HepG2 (cell line): ENCODE data around the gene ENO3. TPM values are rescaled to one million over a fixed set of nuclear protein-coding genes. Genes with fewer than 3 reads are reported as not detected.
A peak's percentile ranks its signal among the peaks of the same experiment; 100 is the strongest.

ENCODE experiments used
- CTCF ChIP-seq: sonication (generic); formaldehyde crosslinking; IDR thresholded peaks from 2 replicates; pipeline ENCODE4 v1.5.0; 2020; ENCODE audit warnings: mild to moderate bottlenecking, missing genetic modification reagents, moderate library complexity
- FOXA1 ChIP-seq, 2 experiments: fragments of 450-650 bp in 1 of 2; sonication (generic) in 1 of 2; formaldehyde crosslinking in 1 of 2; IDR thresholded peaks; 2 replicates each; pipeline versions ENCODE4 v1.4.0 to v1.6.1; 2016 to 2020; ENCODE audit warnings: missing genetic modification reagents in 1 of 2
- GABPB1 ChIP-seq: IDR thresholded peaks from 2 replicates; pipeline ENCODE4 v1.6.1; 2016; ENCODE audit warnings: mild to moderate bottlenecking, missing genetic modification reagents, moderate library complexity, missing compliant biosample characterization
- HOMEZ ChIP-seq: IDR thresholded peaks from 2 replicates; pipeline ENCODE4 v1.6.1; 2016; ENCODE audit warnings: low read depth
- KDM3A ChIP-seq: IDR thresholded peaks from 2 replicates; pipeline ENCODE4 v1.6.1; 2018; ENCODE audit warnings: low read depth, missing compliant biosample characterization
- MIXL1 ChIP-seq: IDR thresholded peaks from 2 replicates; pipeline ENCODE4 v1.6.1; 2016
- MXD4 ChIP-seq: IDR thresholded peaks from 2 replicates; pipeline ENCODE4 v1.6.1; 2016; ENCODE audit warnings: mild to moderate bottlenecking, missing biosample characterization, missing genetic modification reagents
- REXO4 ChIP-seq: sonication (generic); formaldehyde crosslinking; IDR thresholded peaks from 2 replicates; pipeline ENCODE4 v1.8.0; 2022; ENCODE audit warnings: missing genetic modification reagents, mild to moderate bottlenecking, borderline replicate concordance
- SRY ChIP-seq: sonication (generic); formaldehyde crosslinking; IDR thresholded peaks from 2 replicates; pipeline ENCODE4 v1.8.0; 2022; ENCODE audit warnings: mild to moderate bottlenecking, missing genetic modification reagents
- TOPORS ChIP-seq: sonication (generic); formaldehyde crosslinking; IDR thresholded peaks from 2 replicates; pipeline ENCODE4 v1.8.0; 2023; ENCODE audit warnings: mild to moderate bottlenecking, missing genetic modification reagents
- ZNF12 ChIP-seq: sonication (generic); formaldehyde crosslinking; IDR thresholded peaks from 2 replicates; pipeline ENCODE4 v1.5.0; 2020; ENCODE audit warnings: missing genetic modification reagents
- ZNF678 ChIP-seq: sonication (generic); formaldehyde crosslinking; IDR thresholded peaks from 2 replicates; pipeline ENCODE4 v1.4.0; 2020; ENCODE audit warnings: mild to moderate bottlenecking, missing genetic modification reagents
- polyA plus RNA-seq, 8 experiments: library from polyadenylated mRNA; depleted of rRNA in 3 of 8; stranded (reverse) in 7 of 8; unstranded in 1 of 8; fragments of >200 nt; fragmentation: Illumina TruSeq in 4 of 8; extraction: Trizol in 4 of 8; gene quantifications; 2 replicates each; pipeline versions ENCODE4 v1.2.1 to v1.2.3, GENCODE V29; 2011 to 2016; ENCODE audit warnings: low read depth in 4 of 8, missing spikeins in 1 of 8, mixed read lengths in 1 of 8; ENCODE audit not compliant: insufficient read depth in 1 of 8
- total RNA-seq, 5 experiments: library from RNA; depleted of rRNA; stranded (reverse); fragments of >200 nt; fragmentation: Illumina TruSeq; extraction: Trizol; gene quantifications; 2 replicates each; pipeline ENCODE4 v1.2.3, GENCODE V29; 2016; ENCODE audit warnings: low read depth in 1 of 5
- TF ChIP-seq, protein P1 (sequence below): sonication (generic); formaldehyde crosslinking; IDR thresholded peaks from 2 replicates; pipeline ENCODE4 v1.4.0; 2020; ENCODE audit warnings: missing genetic modification reagents
- TF ChIP-seq, protein P2 (sequence below): sonication (generic); formaldehyde crosslinking; conservative IDR thresholded peaks from 2 replicates; pipeline ENCODE4 v1.4.0; 2020; ENCODE audit warnings: missing genetic modification reagents
- TF ChIP-seq, protein P3 (sequence below): sonication (generic); formaldehyde crosslinking; IDR thresholded peaks from 2 replicates; pipeline ENCODE4 v1.5.0; 2020; ENCODE audit warnings: missing genetic modification reagents
- TF ChIP-seq, protein P4 (sequence below): sonication (generic); formaldehyde crosslinking; IDR thresholded peaks from 2 replicates; pipeline ENCODE4 v1.4.0; 2020; ENCODE audit warnings: missing genetic modification reagents, borderline replicate concordance

The ENO3 gene
- total and polyA plus RNA-seq, 2 of the 13 experiments (the other 11 are each of a cell fraction or from before 2014, with no cell fraction given), result 59.8 to 69.8 TPM

DNA sequence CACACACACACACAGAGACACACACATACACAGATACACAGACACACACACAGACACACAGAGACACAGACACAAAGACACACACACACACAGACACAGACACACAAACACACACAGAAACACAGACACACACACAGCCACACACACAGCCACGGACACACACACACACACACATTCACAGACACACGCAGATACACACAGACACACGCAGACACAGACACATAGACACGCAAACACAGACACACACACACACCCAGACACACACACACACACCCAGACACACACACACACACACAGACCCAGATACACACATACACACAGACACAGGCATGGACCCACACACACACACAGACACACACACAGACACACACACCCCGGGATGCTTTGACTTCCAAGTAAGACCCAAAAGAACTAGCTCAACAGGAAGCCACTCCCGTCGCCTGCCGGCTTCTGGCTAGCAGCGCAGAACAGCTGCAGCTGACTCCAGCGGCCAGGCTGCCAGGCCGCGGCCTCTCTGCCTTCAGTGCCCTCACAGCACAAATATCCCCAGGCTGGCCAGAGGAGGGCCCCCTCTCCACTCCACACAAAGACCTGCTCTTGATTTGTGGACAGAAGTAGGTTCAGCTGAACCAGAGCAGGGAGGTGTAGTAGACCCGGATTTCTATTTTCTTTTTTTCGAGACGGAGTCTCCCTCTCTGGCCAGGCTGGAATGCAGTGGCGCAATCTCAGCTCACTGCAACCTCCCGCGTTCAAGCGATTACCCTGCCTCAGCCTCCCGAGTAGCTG, 42.0 kb upstream of the ENO3 start (continued):
- TF ChIP-seq HOMEZ (CRISPR knock-in tag) (peak; percentile 56; the same call in 1 of the 2 replicates), ZNF12 (CRISPR knock-in tag) (peak; percentile 48; the same call in 1 of the 2 replicates), CTCF (CRISPR knock-in tag) (peak; percentile 96), TOPORS (no peak), FOXA1 (IDR thresholded peaks at IDR 0.05) (0 out of 2 replicates have a peak, but pooled peaks have one; percentile 59), FOXA1 (CRISPR knock-in tag; IDR thresholded peaks at IDR 0.05) (peak; percentile 24; the same call in 1 of the 2 replicates), KDM3A (CRISPR knock-in tag) (0 out of 2 replicates have a peak, but pooled peaks have one; percentile 63), MIXL1 (CRISPR knock-in tag) (peak; percentile 62; the same call in 1 of the 2 replicates), ZNF678 (no peak), GABPB1 (CRISPR knock-in tag) (peak; percentile 57), MXD4 (CRISPR knock-in tag) (peak; percentile 35; the same call in 1 of the 2 replicates), REXO4 (CRISPR knock-in tag) (no peak), SRY (0 out of 2 replicates have a peak, but pooled peaks have one; percentile 11)
- TF ChIP-seq, protein P1, sequence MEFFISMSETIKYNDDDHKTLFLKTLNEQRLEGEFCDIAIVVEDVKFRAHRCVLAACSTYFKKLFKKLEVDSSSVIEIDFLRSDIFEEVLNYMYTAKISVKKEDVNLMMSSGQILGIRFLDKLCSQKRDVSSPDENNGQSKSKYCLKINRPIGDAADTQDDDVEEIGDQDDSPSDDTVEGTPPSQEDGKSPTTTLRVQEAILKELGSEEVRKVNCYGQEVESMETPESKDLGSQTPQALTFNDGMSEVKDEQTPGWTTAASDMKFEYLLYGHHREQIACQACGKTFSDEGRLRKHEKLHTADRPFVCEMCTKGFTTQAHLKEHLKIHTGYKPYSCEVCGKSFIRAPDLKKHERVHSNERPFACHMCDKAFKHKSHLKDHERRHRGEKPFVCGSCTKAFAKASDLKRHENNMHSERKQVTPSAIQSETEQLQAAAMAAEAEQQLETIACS (CRISPR knock-in tag), result peak; percentile 44; the same call in 1 of the 2 replicates
- TF ChIP-seq, protein P2, sequence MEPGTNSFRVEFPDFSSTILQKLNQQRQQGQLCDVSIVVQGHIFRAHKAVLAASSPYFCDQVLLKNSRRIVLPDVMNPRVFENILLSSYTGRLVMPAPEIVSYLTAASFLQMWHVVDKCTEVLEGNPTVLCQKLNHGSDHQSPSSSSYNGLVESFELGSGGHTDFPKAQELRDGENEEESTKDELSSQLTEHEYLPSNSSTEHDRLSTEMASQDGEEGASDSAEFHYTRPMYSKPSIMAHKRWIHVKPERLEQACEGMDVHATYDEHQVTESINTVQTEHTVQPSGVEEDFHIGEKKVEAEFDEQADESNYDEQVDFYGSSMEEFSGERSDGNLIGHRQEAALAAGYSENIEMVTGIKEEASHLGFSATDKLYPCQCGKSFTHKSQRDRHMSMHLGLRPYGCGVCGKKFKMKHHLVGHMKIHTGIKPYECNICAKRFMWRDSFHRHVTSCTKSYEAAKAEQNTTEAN (CRISPR knock-in tag), result 0 out of 2 replicates have a peak, but pooled peaks have one; percentile 3
- TF ChIP-seq, protein P3, sequence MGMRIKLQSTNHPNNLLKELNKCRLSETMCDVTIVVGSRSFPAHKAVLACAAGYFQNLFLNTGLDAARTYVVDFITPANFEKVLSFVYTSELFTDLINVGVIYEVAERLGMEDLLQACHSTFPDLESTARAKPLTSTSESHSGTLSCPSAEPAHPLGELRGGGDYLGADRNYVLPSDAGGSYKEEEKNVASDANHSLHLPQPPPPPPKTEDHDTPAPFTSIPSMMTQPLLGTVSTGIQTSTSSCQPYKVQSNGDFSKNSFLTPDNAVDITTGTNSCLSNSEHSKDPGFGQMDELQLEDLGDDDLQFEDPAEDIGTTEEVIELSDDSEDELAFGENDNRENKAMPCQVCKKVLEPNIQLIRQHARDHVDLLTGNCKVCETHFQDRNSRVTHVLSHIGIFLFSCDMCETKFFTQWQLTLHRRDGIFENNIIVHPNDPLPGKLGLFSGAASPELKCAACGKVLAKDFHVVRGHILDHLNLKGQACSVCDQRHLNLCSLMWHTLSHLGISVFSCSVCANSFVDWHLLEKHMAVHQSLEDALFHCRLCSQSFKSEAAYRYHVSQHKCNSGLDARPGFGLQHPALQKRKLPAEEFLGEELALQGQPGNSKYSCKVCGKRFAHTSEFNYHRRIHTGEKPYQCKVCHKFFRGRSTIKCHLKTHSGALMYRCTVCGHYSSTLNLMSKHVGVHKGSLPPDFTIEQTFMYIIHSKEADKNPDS, result 0 out of 2 replicates have a peak, but pooled peaks have one; percentile 11
- TF ChIP-seq, protein P4, sequence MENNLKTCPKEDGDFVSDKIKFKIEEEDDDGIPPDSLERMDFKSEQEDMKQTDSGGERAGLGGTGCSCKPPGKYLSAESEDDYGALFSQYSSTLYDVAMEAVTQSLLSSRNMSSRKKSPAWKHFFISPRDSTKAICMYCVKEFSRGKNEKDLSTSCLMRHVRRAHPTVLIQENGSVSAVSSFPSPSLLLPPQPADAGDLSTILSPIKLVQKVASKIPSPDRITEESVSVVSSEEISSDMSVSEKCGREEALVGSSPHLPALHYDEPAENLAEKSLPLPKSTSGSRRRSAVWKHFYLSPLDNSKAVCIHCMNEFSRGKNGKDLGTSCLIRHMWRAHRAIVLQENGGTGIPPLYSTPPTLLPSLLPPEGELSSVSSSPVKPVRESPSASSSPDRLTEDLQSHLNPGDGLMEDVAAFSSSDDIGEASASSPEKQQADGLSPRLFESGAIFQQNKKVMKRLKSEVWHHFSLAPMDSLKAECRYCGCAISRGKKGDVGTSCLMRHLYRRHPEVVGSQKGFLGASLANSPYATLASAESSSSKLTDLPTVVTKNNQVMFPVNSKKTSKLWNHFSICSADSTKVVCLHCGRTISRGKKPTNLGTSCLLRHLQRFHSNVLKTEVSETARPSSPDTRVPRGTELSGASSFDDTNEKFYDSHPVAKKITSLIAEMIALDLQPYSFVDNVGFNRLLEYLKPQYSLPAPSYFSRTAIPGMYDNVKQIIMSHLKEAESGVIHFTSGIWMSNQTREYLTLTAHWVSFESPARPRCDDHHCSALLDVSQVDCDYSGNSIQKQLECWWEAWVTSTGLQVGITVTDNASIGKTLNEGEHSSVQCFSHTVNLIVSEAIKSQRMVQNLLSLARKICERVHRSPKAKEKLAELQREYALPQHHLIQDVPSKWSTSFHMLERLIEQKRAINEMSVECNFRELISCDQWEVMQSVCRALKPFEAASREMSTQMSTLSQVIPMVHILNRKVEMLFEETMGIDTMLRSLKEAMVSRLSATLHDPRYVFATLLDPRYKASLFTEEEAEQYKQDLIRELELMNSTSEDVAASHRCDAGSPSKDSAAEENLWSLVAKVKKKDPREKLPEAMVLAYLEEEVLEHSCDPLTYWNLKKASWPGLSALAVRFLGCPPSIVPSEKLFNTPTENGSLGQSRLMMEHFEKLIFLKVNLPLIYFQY, result peak; percentile 45; the same call in 1 of the 2 replicates
